RPMI7951 (cell line): Measurements from ENCODE around the gene CBY3. TPM values are rescaled to one million over a fixed set of nuclear protein-coding genes. Genes with fewer than 3 reads are reported as not detected.
"Not testable (repeated sequence)": the region's sequence is repeated elsewhere in the genome, so short reads cannot be mapped to it uniquely, and the experiment has no call there.

Experiments
- DNase-seq: peaks from one replicate; pipeline ENCODE4 v3.0.0-alpha.2; 2012; ENCODE audit warnings: low read depth
- total RNA-seq: library from RNA; depleted of rRNA; stranded (reverse); fragments of >200 nt; shearing (Covaris generic); gene quantifications from 2 replicates; pipeline ENCODE4 v1.2.3, GENCODE V29; 2014; rRNA removed

The CBY3 gene
- total RNA-seq = not detected in 2 replicates

- DNase-seq = no peak
Measured at GRCh38 chr5:179680780-179681401, at the start of gene CBY3. CBY3 (minus strand) TSS chr5:179681034; CDS start chr5:179680918, 116 bp downstream.

GRCh38 chr5:179730356-179730755 is 49.5 kb upstream of the CBY3 start:
- DNase-seq = no peak

GRCh38 chr5:179729727-179730126 is 48.9 kb upstream of the CBY3 start:
- no peak for DNase-seq

GRCh38 chr5:179729303-179729702 is 48.5 kb upstream of the CBY3 start:
- no peak for DNase-seq

- DNase-seq = no peak
Measured at GRCh38 chr5:179727106-179727505, 46.3 kb upstream of the CBY3 start.

- DNase-seq = no peak
Measured at GRCh38 chr5:179724163-179724562, 43.3 kb upstream of the CBY3 start.

GRCh38 chr5:179720222-179720621 is 39.4 kb upstream of the CBY3 start:
- no peak for DNase-seq

- DNase-seq = no peak
Measured at GRCh38 chr5:179716286-179716685, 35.5 kb upstream of the CBY3 start.

GRCh38 chr5:179700401-179700918 is 19.6 kb upstream of the CBY3 start:
- DNase-seq = no peak

- no peak for DNase-seq
Measured at GRCh38 chr5:179699616-179700237, 18.9 kb upstream of the CBY3 start.

GRCh38 chr5:179698935-179699615 is 18.2 kb upstream of the CBY3 start, which contains the start of gene CANX:
CANX (plus strand) TSS chr5:179698967; CDS start chr5:179705682, 6,715 bp downstream.
- no peak for DNase-seq

- DNase-seq = peak; percentile 99
Measured at GRCh38 chr5:179697993-179698934, 17.4 kb upstream of the CBY3 start.

GRCh38 chr5:179697543-179697942 is 16.7 kb upstream of the CBY3 start:
- not testable (repeated sequence) for DNase-seq

GRCh38 chr5:179697108-179697507 is 16.3 kb upstream of the CBY3 start:
- DNase-seq = no peak

GRCh38 chr5:179696603-179697002 is 15.8 kb upstream of the CBY3 start:
- no peak for DNase-seq

- DNase-seq = no peak
Measured at GRCh38 chr5:179694561-179694960, 13.7 kb upstream of the CBY3 start.

- not testable (repeated sequence) for DNase-seq
Measured at GRCh38 chr5:179689212-179689611, 8.4 kb upstream of the CBY3 start.

GRCh38 chr5:179680014-179680779 is 637 bp downstream of the CBY3 start:
- DNase-seq = no peak

GRCh38 chr5:179679014-179679674 is 1.7 kb downstream of the CBY3 start:
- DNase-seq = peak; percentile 58
